Spleen (tissue), 11 donors: ENCODE measurements around the gene SAYSD1. TPM values are rescaled to one million over a fixed set of nuclear protein-coding genes. Genes with fewer than 3 reads are reported as not detected.

Source experiments
- DNase-seq: peaks from one replicate; pipeline ENCODE4 v3.0.0-alpha.2; 2020
- H3K27ac ChIP-seq, 8 donors: fragments of 200-600 bp; sonication (generic) in 7 of 8; 1 replicate in 4 of 8; 2 replicates in 4 of 8; pipeline versions ENCODE4 v1.5.0 to v1.8.0; 2016 to 2021; ENCODE audit warnings: inconsistent platforms in 4 of 8, mild to moderate bottlenecking in 4 of 8, moderate library complexity in 1 of 8
- H3K27me3 ChIP-seq, 7 donors: fragments of 200-600 bp; sonication (generic) in 6 of 7; replicated peaks in 1 of 7; 1 replicate in 4 of 7; 2 replicates in 3 of 7; pipeline versions ENCODE4 v1.5.0 to v1.8.0; 2016 to 2021; ENCODE audit warnings: inconsistent platforms in 3 of 7, mild to moderate bottlenecking in 1 of 7
- H3K36me3 ChIP-seq, 6 donors: fragments of 200-600 bp; sonication (generic) in 5 of 6; 1 replicate in 4 of 6; 2 replicates in 2 of 6; pipeline versions ENCODE4 v1.5.0 to v1.8.0; 2016 to 2021; ENCODE audit warnings: inconsistent platforms in 2 of 6
- H3K4me1 ChIP-seq, 6 donors: fragments of 200-600 bp; sonication (generic) in 5 of 6; 1 replicate in 3 of 6; 2 replicates in 3 of 6; pipeline versions ENCODE4 v1.5.0 to v1.8.0; 2016 to 2021; ENCODE audit warnings: inconsistent platforms in 3 of 6
- H3K4me3 ChIP-seq, 8 donors: fragments of 200-600 bp; sonication (generic) in 7 of 8; 1 replicate in 4 of 8; 2 replicates in 4 of 8; pipeline versions ENCODE4 v1.5.0 to v1.8.0; 2016 to 2021; ENCODE audit warnings: inconsistent platforms in 4 of 8, mild to moderate bottlenecking in 4 of 8, moderate library complexity in 2 of 8
- H3K9me3 ChIP-seq, 8 donors: fragments of 200-600 bp; sonication (generic) in 7 of 8; 1 replicate in 4 of 8; 2 replicates in 4 of 8; pipeline versions ENCODE4 v1.5.0 to v1.8.0; 2016 to 2021; ENCODE audit warnings: inconsistent platforms in 4 of 8
- POLR2A ChIP-seq, 3 donors: fragments of 450-650 bp; IDR thresholded peaks; one replicate each; pipeline ENCODE4 v1.5.1; 2017; ENCODE audit warnings: antibody characterized with exemption in 3 of 3, mild to moderate bottlenecking in 1 of 3
- POLR2AphosphoS5 ChIP-seq, 3 donors: sonication (generic); formaldehyde crosslinking; IDR thresholded peaks; one replicate each; pipeline ENCODE4 v1.5.1; 2017; ENCODE audit warnings: antibody characterized with exemption in 3 of 3
- WGBS, 5 donors: extraction: QIAGEN DNeasy Blood & Tissue Kit in 3 of 5; methylation state at CpG; one replicate each; pipeline versions ENCODE4 v1.1.5 to v1.1.7; 2013 to 2018; 5-methylcytosine and 5-hydroxymethylcytosine counted together
- intact Hi-C: fragments of 100-400 bp; cut with DNase I; formaldehyde crosslinking; loops from one replicate; pipeline ENCODE4 v1.15.0; 2023; ENCODE audit warnings: low total_unique reads
- polyA plus RNA-seq, 3 donors: library from polyadenylated mRNA; stranded (reverse); fragments of 200-250 nt; gene quantifications; one replicate each; pipeline ENCODE4 v1.2.1, GENCODE V29; 2013
- total RNA-seq, 7 donors: library from RNA; depleted of rRNA in 3 of 7; stranded (reverse); fragments of >200 nt in 3 of 7; fragmentation: NEBNext Ultra II Directional in 4 of 7; extraction: Animal tissue kit (Norgen Biotek cat#: 25700) in 4 of 7; gene quantifications; one replicate each; pipeline versions ENCODE4 v1.1.0 to v1.2.1, GENCODE V29; 2016 to 2021
- TF ChIP-seq, protein P1 (sequence below), 11 experiments: fragments of 200-600 bp in 7 of 11; fragments of 450-650 bp in 4 of 11; sonication (generic) in 4 of 11; IDR thresholded peaks in 8 of 11; conservative IDR thresholded peaks in 3 of 11; 1 replicate in 7 of 11; 2 replicates in 4 of 11; pipeline versions ENCODE4 v1.4.0 to v1.8.0; 2016 to 2021; ENCODE audit warnings: antibody characterized with exemption in 11 of 11, inconsistent platforms in 4 of 11, mild to moderate bottlenecking in 1 of 11
- donor health status: healthy with polysubstance abuse.
- donor health status: DM: no; HTN: no; CAD: no; lungs with moderate emphysema.
- donor health status: DM: no; HTN: no; CAD: no.
- donor health status: Bipolar disorder and iron deficiency.
- donor health status: healthy.
- donor health status: DM: no; HTN: no; CAD: no.
- donor health status: DM: yes; HTN: yes; CAD: no.

Gene SAYSD1
- total and polyA plus RNA-seq, 10 donors: 8.1 to 14.2 (median 13.2) TPM

DNA sequence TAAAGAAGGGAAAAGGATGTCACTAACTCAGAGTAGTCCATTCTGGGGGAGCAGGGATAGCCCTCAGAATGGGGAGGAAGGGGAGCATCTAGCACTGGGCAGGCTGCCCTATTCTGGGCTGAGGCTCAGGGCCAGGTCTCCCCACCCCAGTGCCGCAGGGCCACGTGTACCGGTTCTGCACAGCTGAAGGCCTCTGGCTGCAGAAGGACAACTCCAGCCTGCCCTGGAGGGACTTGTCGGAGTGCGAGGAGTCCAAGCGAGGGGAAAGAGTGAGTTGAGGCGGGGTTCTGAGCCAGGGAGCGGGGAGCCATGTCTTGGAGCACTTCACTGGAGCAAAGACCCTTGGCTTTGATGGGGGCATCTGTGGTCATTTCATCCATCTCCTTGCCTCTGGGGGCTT is 49.4 kb downstream of the SAYSD1 start:
- H3K27ac ChIP-seq: no peak overlapping the region
- peak; percentile 49 for DNase-seq
- TF ChIP-seq, protein P1, sequence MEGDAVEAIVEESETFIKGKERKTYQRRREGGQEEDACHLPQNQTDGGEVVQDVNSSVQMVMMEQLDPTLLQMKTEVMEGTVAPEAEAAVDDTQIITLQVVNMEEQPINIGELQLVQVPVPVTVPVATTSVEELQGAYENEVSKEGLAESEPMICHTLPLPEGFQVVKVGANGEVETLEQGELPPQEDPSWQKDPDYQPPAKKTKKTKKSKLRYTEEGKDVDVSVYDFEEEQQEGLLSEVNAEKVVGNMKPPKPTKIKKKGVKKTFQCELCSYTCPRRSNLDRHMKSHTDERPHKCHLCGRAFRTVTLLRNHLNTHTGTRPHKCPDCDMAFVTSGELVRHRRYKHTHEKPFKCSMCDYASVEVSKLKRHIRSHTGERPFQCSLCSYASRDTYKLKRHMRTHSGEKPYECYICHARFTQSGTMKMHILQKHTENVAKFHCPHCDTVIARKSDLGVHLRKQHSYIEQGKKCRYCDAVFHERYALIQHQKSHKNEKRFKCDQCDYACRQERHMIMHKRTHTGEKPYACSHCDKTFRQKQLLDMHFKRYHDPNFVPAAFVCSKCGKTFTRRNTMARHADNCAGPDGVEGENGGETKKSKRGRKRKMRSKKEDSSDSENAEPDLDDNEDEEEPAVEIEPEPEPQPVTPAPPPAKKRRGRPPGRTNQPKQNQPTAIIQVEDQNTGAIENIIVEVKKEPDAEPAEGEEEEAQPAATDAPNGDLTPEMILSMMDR (IDR thresholded peaks at IDR 0.05 in 8 of 11, conservative IDR thresholded peaks at IDR 0.05 in 3 of 11): no peak
- TF ChIP-seq POLR2A (IDR thresholded peaks at IDR 0.05) (no peak), POLR2AphosphoS5 (IDR thresholded peaks at IDR 0.05) (no peak)
- intact Hi-C loops: no loop called here
- H3K27me3 ChIP-seq: peaks cover 0 to 52% (median 0%) of the 10 kb centered on the region in 7 donors
- no peaks in the 10 kb centered on the region for H3K4me1 ChIP-seq
- H3K36me3 ChIP-seq: no peaks in the 10 kb centered on the region
- no peak overlapping the region for H3K4me3 ChIP-seq
- WGBS, 5 donors: 87 to 94% (median 91%) methylated on average over 8 of the region's 8 CpGs
- no peaks in the 10 kb centered on the region for H3K9me3 ChIP-seq

DNA sequence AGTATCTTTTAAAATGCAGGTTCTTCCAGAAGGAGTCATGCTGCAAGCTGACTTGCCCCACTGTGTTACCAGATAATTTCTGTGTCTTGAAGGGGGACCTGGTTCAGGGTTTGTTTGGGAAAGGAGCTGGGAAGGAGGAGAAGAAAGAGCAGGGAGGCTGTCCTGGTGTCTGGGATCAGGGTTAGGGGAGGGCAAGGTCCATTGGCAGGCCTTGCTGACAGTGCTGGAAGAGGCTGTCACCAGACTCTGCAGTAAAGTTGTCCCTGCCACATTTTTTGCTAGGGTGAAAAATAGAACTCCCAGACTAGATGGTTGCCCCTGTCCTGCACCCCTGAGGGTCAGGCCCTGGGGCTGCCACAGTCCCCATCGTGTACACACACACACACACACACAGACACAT is 51.5 kb downstream of the SAYSD1 start:
- H3K9me3 ChIP-seq: no peaks in the 10 kb centered on the region

DNA sequence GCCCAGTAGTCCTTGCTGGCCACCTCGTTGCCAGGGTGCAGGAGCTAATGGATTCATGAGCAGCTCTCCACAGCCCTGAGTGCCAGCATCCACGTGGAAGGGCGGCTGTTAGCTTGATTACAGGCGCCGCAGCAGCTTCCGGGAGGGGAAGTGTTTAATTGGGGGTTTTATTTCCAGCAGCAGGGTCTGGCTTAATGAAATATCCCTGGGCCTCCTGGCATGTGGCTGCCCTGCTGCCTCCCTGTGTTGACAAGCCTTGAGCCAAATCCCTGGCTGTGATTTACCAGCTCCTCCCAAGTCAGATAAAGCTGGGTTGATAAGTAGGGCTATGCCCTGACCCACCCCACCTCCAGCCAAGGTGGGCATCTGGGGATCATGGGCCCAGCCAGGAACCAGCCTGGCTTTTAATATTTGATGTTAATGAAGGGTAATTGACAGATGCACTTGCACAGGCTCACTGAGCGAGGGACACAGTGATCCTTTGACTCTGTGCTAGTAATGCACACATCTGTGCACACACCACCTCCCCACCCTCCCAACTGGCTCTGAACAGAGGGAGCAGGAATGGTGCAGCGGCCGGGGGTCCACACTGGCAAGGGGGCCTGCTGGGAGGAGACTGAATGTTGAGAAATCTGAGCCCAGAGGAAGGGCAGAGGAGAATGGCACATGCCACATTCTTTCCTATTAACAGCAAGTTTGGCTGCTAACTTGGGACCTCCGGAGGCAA is 52.8 kb downstream of the SAYSD1 start:
- H3K9me3 ChIP-seq: no peaks in the 10 kb centered on the region
- TF ChIP-seq, protein P1 (IDR thresholded peaks at IDR 0.05 in 8 of 11, conservative IDR thresholded peaks at IDR 0.05 in 3 of 11): no peak
- TF ChIP-seq POLR2A (IDR thresholded peaks at IDR 0.05): no peak
- no peak for TF ChIP-seq POLR2AphosphoS5 (IDR thresholded peaks at IDR 0.05)
- no peak overlapping the region for H3K4me3 ChIP-seq
- peaks cover 0 to 68% (median 0%) of the 10 kb centered on the region in 7 donors for H3K27me3 ChIP-seq
- H3K4me1 ChIP-seq: no peaks in the 10 kb centered on the region
- 61 to 76% (median 64%) methylated on average over 10 of the region's 10 CpGs for WGBS, 5 donors
- intact Hi-C loops: no loop called here
- DNase-seq: no peak
- no peak overlapping the region for H3K27ac ChIP-seq
- H3K36me3 ChIP-seq: no peaks in the 10 kb centered on the region

More for the DNA sequence above, 51.5 kb downstream of the SAYSD1 start:
- Histone ChIP-seq H3K4me3 (no peak overlapping the region), H3K27me3 (peaks cover 0 to 67% (median 0%) of the 10 kb centered on the region in 7 donors), H3K27ac (no peak overlapping the region), H3K36me3 (no peaks in the 10 kb centered on the region), H3K4me1 (no peaks in the 10 kb centered on the region)
- 44 to 77% (median 56%) methylated on average over 1 of the region's 1 CpG for WGBS, 5 donors
- no peak for DNase-seq
- TF ChIP-seq POLR2A (IDR thresholded peaks at IDR 0.05) (no peak), POLR2AphosphoS5 (IDR thresholded peaks at IDR 0.05) (no peak)
- TF ChIP-seq, protein P1 (IDR thresholded peaks at IDR 0.05 in 8 of 11, conservative IDR thresholded peaks at IDR 0.05 in 3 of 11): no peak
- intact Hi-C loops: no loop called here

DNA sequence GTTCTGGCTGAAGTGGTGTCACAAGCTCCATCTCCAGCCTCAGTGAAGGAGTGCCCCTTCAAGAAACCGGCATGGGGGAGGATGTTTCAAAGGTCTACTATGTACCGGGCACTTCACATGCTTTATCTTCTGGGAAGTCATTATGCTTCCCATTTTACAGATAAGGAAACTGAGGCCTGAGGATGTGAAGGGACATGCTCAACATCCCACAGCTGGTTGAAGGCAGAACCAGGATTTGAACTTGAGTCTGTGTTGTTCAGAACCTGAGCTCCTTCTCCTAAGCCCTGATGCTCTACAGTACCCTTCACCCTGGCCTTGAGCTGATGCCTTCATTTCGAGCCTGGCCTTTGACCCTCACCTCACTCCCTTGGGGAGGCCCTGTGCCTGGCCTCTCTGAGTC is 53.4 kb downstream of the SAYSD1 start:
- peaks cover 0 to 64% (median 0%) of the 10 kb centered on the region in 7 donors for H3K27me3 ChIP-seq
- intact Hi-C loops: no loop called here
- H3K4me1 ChIP-seq: no peaks in the 10 kb centered on the region
- H3K4me3 ChIP-seq: no peak overlapping the region
- H3K27ac ChIP-seq: no peak overlapping the region
- no peaks in the 10 kb centered on the region for H3K9me3 ChIP-seq
- WGBS, 5 donors: 81 to 89% (median 84%) methylated on average over 3 of the region's 3 CpGs
- H3K36me3 ChIP-seq: no peaks in the 10 kb centered on the region
- TF ChIP-seq POLR2A (IDR thresholded peaks at IDR 0.05) (no peak), POLR2AphosphoS5 (IDR thresholded peaks at IDR 0.05) (no peak)
- TF ChIP-seq, protein P1 (IDR thresholded peaks at IDR 0.05 in 8 of 11, conservative IDR thresholded peaks at IDR 0.05 in 3 of 11): no peak
- DNase-seq: no peak
